Fibroblast of pulmonary artery (primary cell): Measurements from ENCODE around the gene KRTAP5-10.
"Not testable (repeated sequence)": the region's sequence is repeated elsewhere in the genome, so short reads cannot be mapped to it uniquely, and the experiment has no call there.

Experiments used
- DNase-seq: peaks from one replicate; pipeline ENCODE4 v3.0.0-alpha.2; 2010; ENCODE audit warnings: low read depth
- H3K4me3 ChIP-seq: replicated peaks from 2 replicates; pipeline ENCODE4 v1.5.1; 2011; ENCODE audit warnings: low read depth, mild to moderate bottlenecking, control low read depth, low read length, moderate library complexity

The KRTAP5-10 gene

GRCh38 chr11:71588822-71589545, 23.6 kb downstream of the KRTAP5-10 start:
- DNase-seq, H3K4me3 ChIP-seq: not testable (repeated sequence)

GRCh38 chr11:71589546-71589920, 24.2 kb downstream of the KRTAP5-10 start:
- DNase-seq, H3K4me3 ChIP-seq: not testable (repeated sequence)

DNA sequence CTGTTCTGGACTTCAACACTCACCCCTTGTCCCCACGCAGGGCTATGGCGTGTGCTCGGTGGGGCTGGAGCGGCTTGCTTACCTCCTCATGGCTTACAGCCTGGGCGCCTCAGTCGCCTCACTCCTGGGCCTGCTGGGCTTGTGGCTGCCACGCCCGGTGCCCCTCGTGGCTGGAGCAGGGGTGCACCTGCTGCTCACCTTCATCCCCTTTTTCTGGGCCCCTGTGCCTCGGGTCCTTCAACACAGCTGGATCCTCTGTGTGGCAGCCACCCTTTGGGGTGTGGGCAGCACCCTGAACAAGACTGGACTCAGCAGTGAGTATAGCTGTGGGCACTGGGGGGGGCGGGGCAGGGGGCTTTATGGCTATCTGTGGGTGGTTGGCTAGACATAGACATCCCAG, 37.9 kb downstream of the KRTAP5-10 start:
- not testable (repeated sequence) for H3K4me3 ChIP-seq, DNase-seq

DNA sequence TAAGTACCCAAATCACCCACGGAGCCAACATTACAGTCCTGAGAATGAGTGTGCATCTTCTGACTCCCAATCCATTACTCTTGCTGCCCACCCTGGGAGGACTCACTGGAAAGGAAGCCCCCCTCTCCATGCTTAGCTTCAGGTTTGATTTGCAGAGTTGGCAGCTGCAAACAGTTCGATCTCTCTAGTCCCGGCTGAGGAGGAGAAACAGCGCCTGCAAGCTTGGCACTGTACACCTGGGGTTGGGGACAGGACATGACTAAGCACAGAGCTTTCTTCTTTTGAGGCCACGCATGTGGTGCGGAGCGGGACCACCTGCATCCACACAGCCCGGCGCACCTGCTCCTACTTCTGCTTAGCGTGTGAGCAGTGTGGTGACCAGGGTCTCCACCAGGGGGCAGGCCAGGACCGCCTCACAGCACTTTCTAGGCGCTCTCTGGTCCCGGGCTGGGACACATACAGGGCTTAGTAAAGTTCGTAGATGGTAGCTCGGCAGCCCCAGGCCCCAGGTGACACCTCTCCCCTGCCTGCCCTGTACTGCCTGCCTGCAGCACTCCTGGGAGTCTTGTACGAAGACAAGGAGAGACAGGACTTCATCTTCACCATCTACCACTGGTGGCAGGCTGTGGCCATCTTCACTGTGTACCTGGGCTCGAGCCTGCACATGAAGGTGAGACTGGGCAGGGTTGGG, 39.6 kb downstream of the KRTAP5-10 start:
- DNase-seq, H3K4me3 ChIP-seq: not testable (repeated sequence)

- not testable (repeated sequence) for DNase-seq, H3K4me3 ChIP-seq
These were observed 41.6 kb downstream of the KRTAP5-10 start for GRCh38 chr11:71606853-71607519.

DNA sequence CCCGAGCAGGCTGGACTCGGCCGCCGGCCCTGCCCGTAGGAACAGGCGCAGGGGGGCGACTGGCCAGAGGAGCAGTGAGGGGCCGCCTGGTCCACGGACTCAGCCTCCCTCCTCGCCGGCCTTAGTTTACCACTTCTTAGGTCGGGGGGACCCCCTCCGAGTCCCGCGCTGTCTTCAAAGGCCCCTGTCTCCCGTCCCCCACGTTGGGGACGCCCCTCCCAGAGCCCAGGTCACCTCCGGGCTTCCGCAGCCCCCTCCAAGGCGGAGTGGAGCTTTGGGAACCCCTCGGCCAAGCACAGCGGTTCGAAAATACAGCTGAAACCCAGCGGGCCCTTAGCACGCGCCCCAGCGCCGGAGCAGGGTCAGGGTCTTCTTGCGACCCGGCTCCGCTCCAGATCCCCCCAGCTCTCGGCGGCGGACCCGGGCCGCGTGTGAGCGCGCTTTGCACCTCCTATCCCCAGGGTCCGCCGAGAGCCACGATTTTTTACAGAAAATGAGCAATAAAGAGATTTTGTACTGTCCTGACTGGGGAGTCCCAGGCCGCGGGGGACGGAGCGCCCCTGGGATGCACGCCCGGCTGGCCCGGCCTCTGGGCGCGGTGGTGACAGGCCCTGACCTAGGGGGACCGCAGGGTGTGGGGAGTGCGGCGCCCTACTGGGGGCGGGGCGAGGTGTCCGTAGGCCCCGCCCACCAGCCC, 42.3 kb downstream of the KRTAP5-10 start:
- H3K4me3 ChIP-seq, DNase-seq: not testable (repeated sequence)

- H3K4me3 ChIP-seq, DNase-seq: not testable (repeated sequence)
These were observed 42.9 kb downstream of the KRTAP5-10 start for GRCh38 chr11:71608272-71608671.

DNA sequence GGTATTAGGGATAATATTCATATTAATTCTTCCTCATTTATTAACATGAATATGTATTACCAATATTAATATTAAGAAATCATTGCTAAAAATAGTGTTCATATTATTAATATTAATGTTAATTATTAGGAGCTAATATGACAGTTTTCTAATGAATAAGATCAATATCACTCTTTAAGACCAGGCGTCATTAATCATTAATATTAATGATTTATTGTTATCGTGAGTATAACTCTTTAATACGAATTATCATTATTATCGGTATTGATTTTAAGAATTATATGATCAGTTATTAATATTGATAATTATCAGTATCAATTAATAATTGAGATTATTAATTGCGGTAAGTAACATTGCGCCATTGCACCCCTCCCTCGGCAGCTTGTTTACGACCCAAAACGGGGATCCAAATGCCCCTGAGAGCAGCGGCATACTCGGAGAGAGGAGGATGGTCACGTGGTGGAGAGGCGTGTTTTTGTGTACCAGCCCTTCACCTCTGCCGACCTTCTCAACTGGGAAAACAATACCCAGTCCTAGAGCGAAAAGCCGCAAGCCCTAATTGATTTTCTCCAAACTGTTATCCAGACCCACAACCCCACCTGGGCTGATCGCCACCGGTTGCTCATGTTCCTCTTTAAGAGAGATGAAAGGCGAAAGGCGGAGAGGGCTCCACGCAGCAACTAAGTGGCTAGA, 46.0 kb downstream of the KRTAP5-10 start:
- DNase-seq, H3K4me3 ChIP-seq: not testable (repeated sequence)

- not testable (repeated sequence) for H3K4me3 ChIP-seq, DNase-seq
These were observed 48.6 kb downstream of the KRTAP5-10 start for GRCh38 chr11:71613931-71614330.

DNA sequence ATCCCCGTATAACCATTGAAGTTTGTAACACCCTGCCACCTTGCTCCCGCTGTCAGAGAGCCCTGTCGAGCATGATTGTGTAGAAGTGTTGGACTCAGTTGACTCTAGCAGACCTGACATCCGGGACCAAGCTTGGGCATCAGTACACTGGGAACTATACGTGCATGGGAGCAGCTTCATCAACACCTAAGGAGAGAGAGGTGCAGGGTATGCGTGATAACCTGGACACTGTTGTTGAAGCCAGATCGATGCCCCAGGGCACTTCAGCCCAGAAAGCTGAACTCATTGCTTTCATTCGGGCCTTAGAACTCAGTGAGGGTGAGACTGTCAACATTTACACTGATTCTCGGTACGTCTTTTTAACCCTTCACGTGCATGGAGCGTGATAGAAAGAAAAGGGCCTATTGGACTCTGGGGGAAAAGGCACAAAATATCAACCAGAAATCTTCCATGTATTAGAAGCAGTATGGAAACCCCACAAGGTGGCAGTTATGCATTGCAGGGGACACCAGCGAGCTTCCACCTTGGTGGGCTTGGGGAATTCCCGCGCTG, 49.1 kb downstream of the KRTAP5-10 start:
- not testable (repeated sequence) for DNase-seq, H3K4me3 ChIP-seq

- not testable (repeated sequence) for H3K4me3 ChIP-seq, DNase-seq
These were observed 49.6 kb downstream of the KRTAP5-10 start for GRCh38 chr11:71615003-71615402.
